RPMI7951 (cell line): ENCODE measurements around the gene HOXA5. TPM values are rescaled to one million over a fixed set of nuclear protein-coding genes. Genes with fewer than 3 reads are reported as not detected.

ENCODE experiments used
- DNase-seq: peaks from one replicate; pipeline ENCODE4 v3.0.0-alpha.2; 2012; ENCODE audit warnings: low read depth
- total RNA-seq: library from RNA; depleted of rRNA; stranded (reverse); fragments of >200 nt; shearing (Covaris generic); gene quantifications from 2 replicates; pipeline ENCODE4 v1.2.3, GENCODE V29; 2014; rRNA removed

HOXA5 gene
- 4.7 and 5.6 TPM in 2 replicates for total RNA-seq

DNA sequence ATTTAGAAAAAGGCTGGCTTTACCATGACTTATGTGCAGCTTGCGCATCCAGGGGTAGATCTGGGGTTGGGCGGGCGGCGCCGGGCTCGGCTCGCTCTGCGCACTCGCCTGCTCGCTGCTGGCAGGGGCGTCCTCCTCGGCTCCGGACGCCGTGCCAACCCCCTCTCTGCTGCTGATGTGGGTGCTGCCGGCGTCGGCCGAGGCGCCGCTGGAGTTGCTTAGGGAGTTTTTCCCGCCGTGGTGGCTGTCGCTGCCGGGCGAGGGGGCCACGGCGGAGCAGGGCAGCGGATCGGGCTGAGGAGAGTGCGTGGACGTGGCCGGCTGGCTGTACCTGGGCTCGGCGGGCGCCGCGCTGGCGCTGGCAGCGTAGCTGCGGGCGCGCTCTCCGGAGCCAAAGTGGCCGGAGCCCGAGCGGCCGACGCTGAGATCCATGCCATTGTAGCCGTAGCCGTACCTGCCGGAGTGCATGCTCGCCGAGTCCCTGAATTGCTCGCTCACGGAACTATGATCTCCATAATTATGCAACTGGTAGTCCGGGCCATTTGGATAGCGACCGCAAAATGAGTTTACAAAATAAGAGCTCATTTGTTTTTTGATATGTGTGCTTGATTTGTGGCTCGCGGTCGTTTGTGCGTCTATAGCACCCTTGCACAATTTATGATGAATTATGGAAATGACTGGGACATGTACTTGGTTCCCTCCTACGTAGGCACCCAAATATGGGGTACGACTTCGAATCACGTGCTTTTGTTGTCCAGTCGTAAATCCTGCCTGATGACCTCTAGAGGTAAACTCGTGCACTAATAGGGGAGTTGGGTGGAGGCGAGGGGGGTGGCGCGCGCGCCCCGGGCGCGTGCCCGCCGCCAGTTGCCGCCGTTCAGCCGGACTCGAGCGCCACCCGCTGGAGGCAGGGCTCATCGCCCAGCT is at the start of gene HOXA5:
HOXA5 (minus strand) TSS at position 659 of the 927 bp plus-strand sequence; CDS start at position 585, 74 bp downstream.
- DNase-seq = peak; percentile 92

DNA sequence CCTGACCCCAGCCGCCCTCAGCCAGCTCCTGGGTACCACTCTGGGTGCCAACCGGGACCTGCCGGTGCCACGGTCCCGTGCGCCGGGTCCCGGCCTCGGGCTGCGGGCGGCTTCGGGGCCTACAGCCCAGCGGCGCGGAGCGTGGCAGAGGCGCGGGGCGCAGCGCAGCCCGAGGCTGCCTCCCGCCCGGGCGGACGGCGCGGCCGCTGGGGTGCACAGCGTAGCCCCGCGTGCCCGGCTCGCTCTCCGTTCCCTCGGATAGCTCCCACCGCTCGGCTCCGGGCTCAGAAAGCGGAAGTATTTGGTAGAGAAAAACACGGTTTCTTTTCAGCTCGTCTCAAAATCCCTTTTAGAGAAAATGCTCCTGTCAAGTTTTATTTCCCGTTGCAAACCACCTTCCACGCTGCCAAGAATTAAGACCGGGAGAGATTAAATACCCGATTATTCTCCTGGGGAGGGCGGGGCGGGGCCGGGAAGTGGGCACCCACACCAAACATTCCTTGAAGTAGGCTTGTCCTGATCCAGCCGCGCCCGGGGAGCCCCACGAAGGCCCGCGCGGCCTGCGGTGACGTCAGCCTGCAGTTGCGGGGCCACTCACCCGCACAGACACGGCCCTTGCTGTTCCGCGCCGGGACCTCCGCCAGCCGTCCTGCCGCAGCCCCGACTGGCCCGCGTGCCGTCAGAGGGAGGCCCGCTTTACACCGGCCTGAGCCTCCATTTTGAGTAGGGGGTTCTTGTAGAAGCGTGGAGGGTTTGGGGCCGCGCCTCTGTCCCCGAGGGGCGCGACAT is 49.3 kb upstream of the HOXA5 start:
- DNase-seq = no peak

DNA sequence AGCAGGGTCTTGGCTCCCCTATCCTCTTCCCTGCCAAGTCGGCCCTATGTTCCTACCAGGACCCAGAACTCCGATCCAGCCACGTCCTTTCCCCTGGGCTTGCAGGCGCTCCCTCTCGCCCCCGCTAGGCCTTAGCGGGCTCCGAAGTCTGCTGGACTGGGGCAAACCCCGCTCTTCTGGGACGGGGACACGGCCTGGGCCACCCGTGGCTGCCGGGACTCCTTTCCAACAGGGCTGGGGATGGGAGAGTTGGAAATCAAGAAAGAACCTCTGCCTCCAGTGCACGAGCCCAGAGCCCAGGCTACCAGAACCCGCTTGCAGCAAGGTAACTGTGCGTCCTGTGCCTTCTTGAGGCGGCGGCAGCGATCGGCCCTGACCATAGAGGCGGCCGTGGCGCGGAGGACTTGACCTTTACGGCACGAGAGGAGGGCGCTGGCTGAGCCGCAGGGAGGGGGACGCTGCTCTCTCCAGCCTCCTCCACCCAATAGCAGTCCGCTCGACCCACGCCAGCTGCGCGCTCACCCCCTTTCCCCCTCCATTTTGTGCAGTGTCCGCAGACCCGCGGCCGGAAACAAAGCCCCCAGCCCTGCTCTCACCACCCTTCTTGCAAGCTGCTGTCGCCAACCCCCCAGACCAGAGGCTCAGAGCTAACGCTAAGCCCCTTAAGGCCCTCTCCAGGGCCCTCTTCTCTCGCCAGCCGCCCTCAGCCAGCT is 48.5 kb upstream of the HOXA5 start:
- DNase-seq = no peak

DNA sequence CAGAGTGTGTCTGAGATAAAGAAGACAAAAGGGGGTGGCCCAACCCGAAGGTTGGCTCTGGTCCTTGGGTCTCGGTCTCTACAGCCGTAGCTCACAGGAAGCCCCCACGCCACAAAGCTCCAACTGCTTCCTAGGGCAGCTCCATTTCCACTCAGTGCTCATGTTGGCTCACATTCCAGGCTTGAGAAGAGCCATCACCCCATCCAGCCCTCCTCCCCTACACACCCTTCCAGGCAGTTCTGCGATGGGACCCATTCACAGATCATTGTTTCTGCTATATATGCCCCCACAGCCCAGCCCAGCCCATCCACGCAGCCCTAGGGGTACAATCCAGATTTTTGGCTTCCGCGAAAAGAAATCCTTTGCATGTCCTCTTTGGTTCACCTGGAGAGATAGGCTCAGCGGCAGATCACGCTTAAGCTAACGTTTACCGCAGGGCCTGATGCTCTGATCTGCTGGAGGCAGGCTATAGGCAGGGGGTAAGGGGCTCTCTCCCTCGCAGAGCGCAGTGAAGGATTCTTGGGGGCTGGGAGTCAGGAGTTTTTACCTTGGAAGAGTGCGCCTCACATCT is 47.8 kb upstream of the HOXA5 start:
- DNase-seq = no peak

GRCh38 chr7:27189997-27190748 is 46.7 kb upstream of the HOXA5 start:
- DNase-seq = no peak

DNA sequence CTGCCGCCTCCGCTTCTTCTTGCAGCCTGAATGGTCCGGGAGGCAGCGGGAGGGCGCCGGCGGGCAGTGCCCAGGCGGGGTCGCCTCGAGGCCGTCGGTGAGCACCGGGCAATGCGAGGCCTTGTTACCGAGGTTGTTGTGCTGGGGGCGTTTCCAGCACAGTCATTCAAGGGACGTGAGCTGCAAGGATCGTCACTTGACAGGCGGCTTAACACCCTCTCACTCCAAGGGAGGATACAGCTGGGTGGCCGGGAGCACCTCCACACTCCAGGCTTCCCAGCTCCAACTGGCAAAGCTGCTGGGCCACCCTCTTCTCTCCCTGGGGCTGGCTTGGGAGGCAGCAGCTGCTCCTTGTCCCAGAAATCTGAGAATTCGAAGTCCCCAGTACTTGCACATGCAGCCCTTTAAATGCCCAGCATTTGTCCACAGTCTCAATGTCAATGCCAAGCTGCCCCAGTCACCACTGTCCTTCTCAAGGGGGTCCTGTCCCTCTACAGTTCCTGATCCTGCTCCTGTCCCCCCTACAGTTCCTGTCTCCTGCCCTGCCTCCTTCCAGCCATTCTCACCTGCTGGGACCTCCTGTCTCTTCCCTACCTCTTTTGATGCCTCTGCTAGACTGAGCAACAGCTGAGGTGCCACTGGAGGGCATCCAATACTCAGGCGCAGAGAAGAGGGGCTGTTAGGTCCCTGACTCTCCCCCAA is 46.0 kb upstream of the HOXA5 start:
- no peak for DNase-seq

DNA sequence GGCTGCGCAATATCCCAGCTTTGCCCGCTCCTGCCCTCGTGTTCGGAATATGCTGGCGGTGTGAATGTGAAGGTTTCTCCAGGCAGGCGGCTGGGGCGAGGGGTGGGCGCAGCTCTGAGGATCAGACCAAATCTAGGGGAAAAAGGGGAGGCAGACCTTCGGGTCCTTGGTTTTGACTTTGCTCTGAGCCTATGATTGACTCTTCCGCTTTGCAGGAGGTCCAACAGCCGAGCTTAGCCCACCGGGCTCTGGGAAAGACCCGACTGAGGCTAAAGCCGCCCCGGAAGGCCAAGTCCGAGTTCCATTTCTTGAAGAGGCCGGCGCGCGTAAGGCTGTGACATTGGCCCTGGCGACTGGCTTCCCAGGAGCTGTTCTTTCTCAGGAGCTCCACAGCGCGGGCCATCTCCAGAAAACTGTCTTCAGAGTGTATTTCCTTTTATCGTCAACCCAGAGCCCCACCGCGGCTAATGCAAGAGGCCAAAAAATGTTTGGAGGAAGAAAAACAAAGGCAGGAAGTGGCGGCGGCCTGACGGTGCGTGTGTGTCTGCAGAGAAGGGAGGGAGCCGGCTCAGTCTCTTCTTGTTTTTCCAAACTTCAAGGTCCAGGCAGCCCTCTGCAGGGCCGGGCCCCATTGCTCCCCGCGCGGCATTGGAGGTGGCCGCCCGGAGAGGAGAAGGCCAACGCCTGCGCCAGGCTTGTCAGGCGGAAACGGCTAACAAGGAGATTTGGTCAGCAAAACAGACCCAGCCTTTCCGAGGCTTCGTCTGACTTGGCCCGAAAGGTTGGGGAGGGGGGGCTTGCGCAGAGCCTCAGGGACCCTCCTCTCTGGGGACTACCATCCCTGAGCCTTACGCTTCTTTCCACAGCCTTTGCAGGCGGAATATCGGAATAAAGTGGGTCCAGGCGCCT is 45.2 kb upstream of the HOXA5 start:
- DNase-seq = no peak

DNA sequence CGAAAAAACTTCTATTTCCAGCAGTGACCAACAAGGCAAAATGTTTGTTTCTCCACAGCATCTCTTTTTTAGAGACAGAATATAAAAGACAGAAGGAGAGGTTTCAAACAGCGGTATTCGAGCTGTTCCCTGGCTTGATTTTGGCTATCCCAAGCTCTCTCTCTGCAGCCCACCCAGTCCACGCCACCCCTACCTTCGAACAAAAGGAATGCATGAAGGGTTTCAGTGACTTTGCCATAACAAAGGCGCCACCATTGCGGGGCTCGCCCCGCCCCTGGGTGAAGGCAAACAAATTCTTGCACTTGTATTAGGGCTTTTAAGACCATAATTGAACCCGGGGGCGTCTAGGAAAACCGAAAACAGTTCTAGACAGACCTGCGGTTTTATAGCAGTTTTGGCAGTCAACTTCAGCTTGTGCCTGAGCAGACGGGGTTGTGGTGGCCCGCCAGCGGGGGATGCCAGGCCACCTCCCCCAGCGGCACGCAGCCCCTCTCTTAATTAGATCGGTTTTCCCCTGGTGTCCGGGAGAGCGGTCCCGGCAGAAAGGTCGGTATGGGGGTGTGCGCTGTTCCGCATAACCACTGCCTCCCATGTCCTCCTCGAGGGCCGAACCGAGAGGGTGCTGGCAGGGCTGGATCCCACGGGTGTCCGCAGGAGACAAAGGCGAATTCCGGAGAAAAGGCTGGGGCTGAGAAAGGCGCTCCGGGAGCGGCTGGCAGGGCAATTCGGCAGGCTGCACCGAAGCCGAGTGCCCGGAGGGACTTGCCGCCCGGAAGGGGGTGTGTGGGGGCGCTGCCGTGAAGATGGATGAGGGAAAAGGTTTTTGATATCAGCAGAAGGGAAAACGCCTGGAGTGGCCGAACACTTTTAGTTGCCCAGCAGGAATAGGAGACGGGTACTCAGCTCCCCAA is 44.2 kb upstream of the HOXA5 start:
- DNase-seq = peak; percentile 28

- peak; percentile 34 for DNase-seq
These were observed 43.4 kb upstream of the HOXA5 start for GRCh38 chr7:27186668-27187474.

DNA sequence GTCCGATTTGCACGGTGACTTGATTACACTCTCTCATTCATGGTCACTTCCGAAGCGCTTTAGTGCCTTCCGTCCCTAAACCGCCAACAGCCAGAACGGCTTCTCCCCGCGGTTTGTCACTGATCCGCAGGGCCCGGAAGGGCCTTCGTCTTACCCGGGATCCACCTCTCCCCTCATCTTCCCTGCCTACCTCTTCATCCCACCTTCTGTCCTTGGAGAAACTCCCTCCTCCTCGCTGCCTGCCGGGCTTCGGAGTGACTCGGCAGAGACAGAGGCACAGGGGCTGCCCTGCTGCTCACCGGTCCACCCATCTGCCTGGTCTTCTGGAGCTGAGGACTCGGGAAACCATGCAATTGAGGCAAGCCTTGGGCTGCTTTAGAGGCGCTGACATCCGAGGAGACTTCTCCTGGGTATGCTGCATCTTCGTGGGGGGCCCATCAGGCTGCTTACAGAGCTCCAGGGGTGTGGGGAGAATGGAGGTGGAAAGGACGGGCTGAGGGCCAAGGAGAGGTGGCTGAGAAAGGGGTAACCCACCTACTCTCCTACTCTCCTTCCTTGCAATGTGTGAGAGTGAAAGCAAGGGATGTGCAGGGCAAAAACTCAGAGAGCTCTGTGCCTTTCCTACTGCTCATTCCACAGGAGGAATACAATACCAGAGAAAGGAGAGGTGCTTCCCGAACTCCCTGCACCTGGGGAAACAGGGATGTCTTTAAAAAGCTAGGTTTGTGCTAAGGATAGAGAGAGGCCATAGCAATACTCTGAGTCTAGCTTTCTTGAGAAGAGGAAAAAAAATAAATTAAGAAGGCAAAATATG is 42.6 kb upstream of the HOXA5 start:
- no peak for DNase-seq

GRCh38 chr7:27185013-27185853 is 41.8 kb upstream of the HOXA5 start, which contains the start of gene HOXA11:
TSS of gene HOXA11 (minus strand) at chr7:27185232. CDS start at chr7:27185144, 88 bp downstream.
- no peak for DNase-seq

GRCh38 chr7:27184337-27185012 is 41.0 kb upstream of the HOXA5 start:
- peak; percentile 67 for DNase-seq

GRCh38 chr7:27183682-27184336 is 40.3 kb upstream of the HOXA5 start:
- peak; percentile 59 for DNase-seq
